HepG2 (cell line): Measurements from ENCODE around the gene SDR42E2. TPM values are rescaled to one million over a fixed set of nuclear protein-coding genes. Genes with fewer than 3 reads are reported as not detected.
A peak's percentile ranks its signal among the peaks of the same experiment; 100 is the strongest.

Experiments
- CEBPB ChIP-seq: IDR thresholded peaks from 2 replicates; pipeline ENCODE4 v1.6.1; 2011; ENCODE audit warnings: low read depth, low read length, improper control_type of control experiment, borderline replicate concordance
- FOSL1 ChIP-seq: sonication (generic); formaldehyde crosslinking; IDR thresholded peaks from 2 replicates; pipeline ENCODE4 v1.9.0; 2021; ENCODE audit warnings: missing genetic modification reagents, borderline replicate concordance
- FOXP1 ChIP-seq, 2 experiments: fragments of 450-650 bp in 1 of 2; IDR thresholded peaks; 2 replicates each; pipeline ENCODE4 v1.6.1; 2017 to 2018; ENCODE audit warnings: antibody characterized with exemption in 1 of 2
- GABPB1 ChIP-seq: IDR thresholded peaks from 2 replicates; pipeline ENCODE4 v1.6.1; 2016; ENCODE audit warnings: mild to moderate bottlenecking, missing genetic modification reagents, moderate library complexity, missing compliant biosample characterization
- MBD4 ChIP-seq: IDR thresholded peaks from 2 replicates; pipeline ENCODE4 v1.6.1; 2012; ENCODE audit warnings: low read length, inconsistent platforms, borderline replicate concordance
- PLRG1 ChIP-seq: fragments of 450-650 bp; conservative IDR thresholded peaks from 2 replicates; pipeline ENCODE4 v1.6.1; 2016
- RFXANK ChIP-seq: IDR thresholded peaks from 2 replicates; pipeline ENCODE4 v1.6.1; 2016
- RORA ChIP-seq: sonication (generic); formaldehyde crosslinking; IDR thresholded peaks from 2 replicates; pipeline ENCODE4 v1.5.0; 2020; ENCODE audit warnings: mild to moderate bottlenecking, missing genetic modification reagents, moderate library complexity
- SMC3 ChIP-seq: IDR thresholded peaks from 2 replicates; pipeline ENCODE4 v1.6.1; 2011; ENCODE audit warnings: low read length, improper control_type of control experiment
- SNAPC5 ChIP-seq: sonication (generic); formaldehyde crosslinking; IDR thresholded peaks from 2 replicates; pipeline ENCODE4 v1.8.1; 2023; ENCODE audit warnings: mild to moderate bottlenecking, missing genetic modification reagents, borderline replicate concordance
- YEATS4 ChIP-seq: sonication (generic); formaldehyde crosslinking; IDR thresholded peaks from 2 replicates; pipeline ENCODE4 v1.4.0; 2020; ENCODE audit warnings: missing genetic modification reagents, borderline replicate concordance
- ZBTB1 ChIP-seq: sonication (generic); formaldehyde crosslinking; IDR thresholded peaks from 2 replicates; pipeline ENCODE4 v1.4.0; 2020; ENCODE audit warnings: missing genetic modification reagents, borderline replicate concordance
- ZBTB3 ChIP-seq: sonication (generic); formaldehyde crosslinking; IDR thresholded peaks from 2 replicates; pipeline ENCODE4 v1.4.0; 2020; ENCODE audit warnings: low read depth, mild to moderate bottlenecking, moderate library complexity, missing genetic modification reagents, borderline replicate concordance
- ZFP37 ChIP-seq: sonication (generic); formaldehyde crosslinking; IDR thresholded peaks from 2 replicates; pipeline ENCODE4 v1.4.0; 2020; ENCODE audit warnings: missing genetic modification reagents, borderline replicate concordance
- ZNF251 ChIP-seq: sonication (generic); formaldehyde crosslinking; IDR thresholded peaks from 2 replicates; pipeline ENCODE4 v1.9.0; 2021; ENCODE audit warnings: mild to moderate bottlenecking, missing genetic modification reagents
- ZNF253 ChIP-seq: sonication (generic); formaldehyde crosslinking; IDR thresholded peaks from 2 replicates; pipeline ENCODE4 v1.8.0; 2022; ENCODE audit warnings: mild to moderate bottlenecking, missing genetic modification reagents, borderline replicate concordance
- ZNF281 ChIP-seq: sonication (generic); formaldehyde crosslinking; IDR thresholded peaks from 2 replicates; pipeline ENCODE4 v1.4.0; 2020; ENCODE audit warnings: missing genetic modification reagents, borderline replicate concordance
- ZNF30 ChIP-seq: sonication (generic); formaldehyde crosslinking; IDR thresholded peaks from 2 replicates; pipeline ENCODE4 v1.5.0; 2020; ENCODE audit warnings: mild to moderate bottlenecking, missing genetic modification reagents
- ZNF343 ChIP-seq: sonication (generic); formaldehyde crosslinking; IDR thresholded peaks from 2 replicates; pipeline ENCODE4 v1.4.0; 2020; ENCODE audit warnings: mild to moderate bottlenecking, missing genetic modification reagents
- ZNF501 ChIP-seq: sonication (generic); formaldehyde crosslinking; IDR thresholded peaks from 2 replicates; pipeline ENCODE4 v1.5.1; 2020; ENCODE audit warnings: mild to moderate bottlenecking, moderate library complexity, missing genetic modification reagents
- ZNF530 ChIP-seq: sonication (generic); formaldehyde crosslinking; IDR thresholded peaks from 2 replicates; pipeline ENCODE4 v1.5.0; 2020; ENCODE audit warnings: low read depth, mild to moderate bottlenecking, missing genetic modification reagents
- ZNF672 ChIP-seq: sonication (generic); formaldehyde crosslinking; IDR thresholded peaks from 2 replicates; pipeline ENCODE4 v1.8.1; 2022; ENCODE audit warnings: missing genetic modification reagents
- ZNF772 ChIP-seq: sonication (generic); formaldehyde crosslinking; IDR thresholded peaks from 2 replicates; pipeline ENCODE4 v1.5.0; 2020; ENCODE audit warnings: mild to moderate bottlenecking, missing genetic modification reagents
- ZSCAN22 ChIP-seq: sonication (generic); formaldehyde crosslinking; IDR thresholded peaks from 2 replicates; pipeline ENCODE4 v1.4.0; 2020; ENCODE audit warnings: mild to moderate bottlenecking, missing genetic modification reagents
- polyA plus RNA-seq, 8 experiments: library from polyadenylated mRNA; depleted of rRNA in 3 of 8; stranded (reverse) in 7 of 8; unstranded in 1 of 8; fragments of >200 nt; fragmentation: Illumina TruSeq in 4 of 8; extraction: Trizol in 4 of 8; gene quantifications; 2 replicates each; pipeline versions ENCODE4 v1.2.1 to v1.2.3, GENCODE V29; 2011 to 2016; ENCODE audit warnings: low read depth in 4 of 8, missing spikeins in 1 of 8, mixed read lengths in 1 of 8; ENCODE audit not compliant: insufficient read depth in 1 of 8
- total RNA-seq, 5 experiments: library from RNA; depleted of rRNA; stranded (reverse); fragments of >200 nt; fragmentation: Illumina TruSeq; extraction: Trizol; gene quantifications; 2 replicates each; pipeline ENCODE4 v1.2.3, GENCODE V29; 2016; ENCODE audit warnings: low read depth in 1 of 5
- TF ChIP-seq, protein P1 (sequence below): sonication (generic); formaldehyde crosslinking; IDR thresholded peaks from 2 replicates; pipeline ENCODE4 v1.4.0; 2020; ENCODE audit warnings: missing genetic modification reagents
- TF ChIP-seq, protein P2 (sequence below): IDR thresholded peaks from 2 replicates; pipeline ENCODE4 v1.6.1; 2016; ENCODE audit warnings: low read depth, borderline replicate concordance

The SDR42E2 gene
- total and polyA plus RNA-seq, 2 of the 13 experiments (the other 11 are each of a cell fraction or from before 2014, with no cell fraction given), result 0.05 to 0.11 TPM

- TF ChIP-seq ZNF343 (CRISPR knock-in tag), result peak; percentile 98
- TF ChIP-seq YEATS4 (CRISPR knock-in tag), result peak; percentile 93; the same call in 1 of the 2 replicates
- TF ChIP-seq ZNF281, result peak; percentile 65; the same call in 1 of the 2 replicates
- TF ChIP-seq ZNF501, result 0 out of 2 replicates have a peak, but pooled peaks have one; percentile 30
- TF ChIP-seq ZSCAN22, result no peak
- TF ChIP-seq MBD4, result no peak
- TF ChIP-seq ZNF772 (CRISPR knock-in tag), result peak; percentile 84; the same call in 1 of the 2 replicates
- TF ChIP-seq ZNF530 (CRISPR knock-in tag), result no peak
- TF ChIP-seq ZNF672 (CRISPR knock-in tag), result no peak
- TF ChIP-seq CEBPB, result no peak
- no peak for TF ChIP-seq FOXP1 (IDR thresholded peaks at IDR 0.05)
- peak; percentile 73; the same call in 1 of the 2 replicates for TF ChIP-seq FOXP1 (CRISPR knock-in tag; IDR thresholded peaks at IDR 0.05)
- TF ChIP-seq ZBTB3 (CRISPR knock-in tag), result no peak; the same call in 1 of the 2 replicates
- no peak for TF ChIP-seq ZBTB1 (CRISPR knock-in tag)
- peak; percentile 69 for TF ChIP-seq GABPB1 (CRISPR knock-in tag)
- TF ChIP-seq SMC3, result no peak
- TF ChIP-seq ZNF30 (CRISPR knock-in tag), result no peak
- TF ChIP-seq RFXANK (CRISPR knock-in tag), result no peak; the same call in 1 of the 2 replicates
- TF ChIP-seq, protein P1, sequence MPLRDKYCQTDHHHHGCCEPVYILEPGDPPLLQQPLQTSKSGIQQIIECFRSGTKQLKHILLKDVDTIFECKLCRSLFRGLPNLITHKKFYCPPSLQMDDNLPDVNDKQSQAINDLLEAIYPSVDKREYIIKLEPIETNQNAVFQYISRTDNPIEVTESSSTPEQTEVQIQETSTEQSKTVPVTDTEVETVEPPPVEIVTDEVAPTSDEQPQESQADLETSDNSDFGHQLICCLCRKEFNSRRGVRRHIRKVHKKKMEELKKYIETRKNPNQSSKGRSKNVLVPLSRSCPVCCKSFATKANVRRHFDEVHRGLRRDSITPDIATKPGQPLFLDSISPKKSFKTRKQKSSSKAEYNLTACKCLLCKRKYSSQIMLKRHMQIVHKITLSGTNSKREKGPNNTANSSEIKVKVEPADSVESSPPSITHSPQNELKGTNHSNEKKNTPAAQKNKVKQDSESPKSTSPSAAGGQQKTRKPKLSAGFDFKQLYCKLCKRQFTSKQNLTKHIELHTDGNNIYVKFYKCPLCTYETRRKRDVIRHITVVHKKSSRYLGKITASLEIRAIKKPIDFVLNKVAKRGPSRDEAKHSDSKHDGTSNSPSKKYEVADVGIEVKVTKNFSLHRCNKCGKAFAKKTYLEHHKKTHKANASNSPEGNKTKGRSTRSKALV (CRISPR knock-in tag), result peak; percentile 76; the same call in 1 of the 2 replicates
- TF ChIP-seq ZNF251, result no peak
- no peak for TF ChIP-seq FOSL1 (CRISPR knock-in tag)
- TF ChIP-seq ZNF253, result peak; percentile 87
- TF ChIP-seq, protein P2, sequence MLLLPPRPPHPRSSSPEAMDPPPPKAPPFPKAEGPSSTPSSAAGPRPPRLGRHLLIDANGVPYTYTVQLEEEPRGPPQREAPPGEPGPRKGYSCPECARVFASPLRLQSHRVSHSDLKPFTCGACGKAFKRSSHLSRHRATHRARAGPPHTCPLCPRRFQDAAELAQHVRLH (CRISPR knock-in tag), result peak; percentile 98; the same call in 1 of the 2 replicates
- peak; percentile 88 for TF ChIP-seq ZFP37 (CRISPR knock-in tag)
- no peak for TF ChIP-seq PLRG1
- TF ChIP-seq RORA (CRISPR knock-in tag), result no peak
- TF ChIP-seq SNAPC5 (CRISPR knock-in tag), result peak; percentile 96; the same call in 1 of the 2 replicates
These were observed 30.2 kb downstream of the SDR42E2 start (continued) for GRCh38 chr16:22192261-22193062.
